ENCODE measurements around the gene RABGGTA. TPM values are rescaled to one million over a fixed set of nuclear protein-coding genes. Genes with fewer than 3 reads are reported as not detected.

Gene RABGGTA
- total and polyA plus RNA-seq, 10 of the 15 experiments (the other 5 are each of a cell fraction or from before 2014, with no cell fraction given) = 19.1 to 75.6 (median 46.9) TPM

DNA sequence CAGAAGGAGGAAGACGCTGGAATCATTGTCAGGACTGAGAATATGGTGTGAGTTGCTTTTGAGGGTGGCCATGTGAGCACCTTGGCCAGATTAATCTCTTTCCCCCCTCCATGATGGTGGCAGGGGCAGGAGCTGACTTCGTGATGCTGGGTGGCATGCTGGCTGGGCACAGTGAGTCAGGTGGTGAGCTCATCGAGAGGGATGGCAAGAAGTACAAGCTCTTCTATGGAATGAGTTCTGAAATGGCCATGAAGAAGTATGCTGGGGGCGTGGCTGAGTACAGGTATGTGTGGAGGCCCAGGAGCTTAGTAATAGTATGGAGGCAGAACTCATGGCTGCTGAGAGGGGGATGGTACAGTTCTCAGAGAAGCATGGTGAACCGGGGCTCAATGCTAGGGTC is 33.3 kb downstream of the RABGGTA start:
- BruUV-seq (replicated peaks) = no TSS peak
- Histone ChIP-seq H2AFZ (ENCODE audit: control insufficient read depth, low read depth, low read length) (no peak overlapping the region), H3K36me3 (ENCODE audit: control insufficient read depth in 2 of 2, insufficient read depth in 2 of 2, low read length in 1 of 2) (peaks cover 11 to 52% of the 10 kb centered on the region in 2 experiments), H3K4me3 (no peak overlapping the region), H3K4me1 (ENCODE audit: control insufficient read depth, insufficient read depth, low read length) (peaks cover 14% of the 10 kb centered on the region), H3K27me3 (replicated peaks in 1 of 2; ENCODE audit: control insufficient read depth in 2 of 2, insufficient read depth in 2 of 2, low read length in 1 of 2) (no peaks in the 10 kb centered on the region), H3K9me3 (replicated peaks; ENCODE audit: control insufficient read depth, insufficient read depth, low read length) (no peaks in the 10 kb centered on the region), H3K27ac (ENCODE audit: control insufficient read depth, insufficient read depth) (no peak overlapping the region), H4K20me1 (ENCODE audit: control insufficient read depth, insufficient read depth) (peaks cover 3% of the 10 kb centered on the region; the same call in 1 of the 2 replicates), H3K4me2 (ENCODE audit: control insufficient read depth, insufficient read depth) (no peak overlapping the region), H3K9ac (ENCODE audit: control insufficient read depth, insufficient read depth, low read length) (no peak overlapping the region), H3K79me2 (ENCODE audit: control insufficient read depth, insufficient read depth, low read length) (peaks cover 29% of the 10 kb centered on the region)
- TF ChIP-seq, protein P1, sequence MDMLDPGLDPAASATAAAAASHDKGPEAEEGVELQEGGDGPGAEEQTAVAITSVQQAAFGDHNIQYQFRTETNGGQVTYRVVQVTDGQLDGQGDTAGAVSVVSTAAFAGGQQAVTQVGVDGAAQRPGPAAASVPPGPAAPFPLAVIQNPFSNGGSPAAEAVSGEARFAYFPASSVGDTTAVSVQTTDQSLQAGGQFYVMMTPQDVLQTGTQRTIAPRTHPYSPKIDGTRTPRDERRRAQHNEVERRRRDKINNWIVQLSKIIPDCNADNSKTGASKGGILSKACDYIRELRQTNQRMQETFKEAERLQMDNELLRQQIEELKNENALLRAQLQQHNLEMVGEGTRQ (IDR thresholded peaks at IDR 0.05; ENCODE audit: borderline replicate concordance, low read depth, low read length) = no peak
- TF ChIP-seq ZNF622 (IDR thresholded peaks at IDR 0.05) = no peak
- TF ChIP-seq MEF2A (IDR thresholded peaks at IDR 0.05; ENCODE audit: insufficient read depth, low read depth, low read length) = no peak
- TF ChIP-seq ZNF384 (IDR thresholded peaks at IDR 0.05; ENCODE audit: borderline replicate concordance, low read depth, low read length) = no peak
- TF ChIP-seq KAT2A (conservative IDR thresholded peaks at IDR 0.05; ENCODE audit: control insufficient read depth, low read depth, low read length) = no peak
- TF ChIP-seq, protein P2, sequence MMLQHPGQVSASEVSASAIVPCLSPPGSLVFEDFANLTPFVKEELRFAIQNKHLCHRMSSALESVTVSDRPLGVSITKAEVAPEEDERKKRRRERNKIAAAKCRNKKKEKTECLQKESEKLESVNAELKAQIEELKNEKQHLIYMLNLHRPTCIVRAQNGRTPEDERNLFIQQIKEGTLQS (IDR thresholded peaks at IDR 0.05; ENCODE audit: borderline replicate concordance, extremely low read depth, low read depth, low read length) = no peak
- no peak for TF ChIP-seq RCOR1 (conservative IDR thresholded peaks at IDR 0.05; ENCODE audit: low read depth, low read length)
- TF ChIP-seq STAT1 (conservative IDR thresholded peaks at IDR 0.05) = no peak
- TF ChIP-seq STAT3 (IDR thresholded peaks at IDR 0.05; ENCODE audit: low read depth, low read length) = no peak
- TF ChIP-seq, protein P3, sequence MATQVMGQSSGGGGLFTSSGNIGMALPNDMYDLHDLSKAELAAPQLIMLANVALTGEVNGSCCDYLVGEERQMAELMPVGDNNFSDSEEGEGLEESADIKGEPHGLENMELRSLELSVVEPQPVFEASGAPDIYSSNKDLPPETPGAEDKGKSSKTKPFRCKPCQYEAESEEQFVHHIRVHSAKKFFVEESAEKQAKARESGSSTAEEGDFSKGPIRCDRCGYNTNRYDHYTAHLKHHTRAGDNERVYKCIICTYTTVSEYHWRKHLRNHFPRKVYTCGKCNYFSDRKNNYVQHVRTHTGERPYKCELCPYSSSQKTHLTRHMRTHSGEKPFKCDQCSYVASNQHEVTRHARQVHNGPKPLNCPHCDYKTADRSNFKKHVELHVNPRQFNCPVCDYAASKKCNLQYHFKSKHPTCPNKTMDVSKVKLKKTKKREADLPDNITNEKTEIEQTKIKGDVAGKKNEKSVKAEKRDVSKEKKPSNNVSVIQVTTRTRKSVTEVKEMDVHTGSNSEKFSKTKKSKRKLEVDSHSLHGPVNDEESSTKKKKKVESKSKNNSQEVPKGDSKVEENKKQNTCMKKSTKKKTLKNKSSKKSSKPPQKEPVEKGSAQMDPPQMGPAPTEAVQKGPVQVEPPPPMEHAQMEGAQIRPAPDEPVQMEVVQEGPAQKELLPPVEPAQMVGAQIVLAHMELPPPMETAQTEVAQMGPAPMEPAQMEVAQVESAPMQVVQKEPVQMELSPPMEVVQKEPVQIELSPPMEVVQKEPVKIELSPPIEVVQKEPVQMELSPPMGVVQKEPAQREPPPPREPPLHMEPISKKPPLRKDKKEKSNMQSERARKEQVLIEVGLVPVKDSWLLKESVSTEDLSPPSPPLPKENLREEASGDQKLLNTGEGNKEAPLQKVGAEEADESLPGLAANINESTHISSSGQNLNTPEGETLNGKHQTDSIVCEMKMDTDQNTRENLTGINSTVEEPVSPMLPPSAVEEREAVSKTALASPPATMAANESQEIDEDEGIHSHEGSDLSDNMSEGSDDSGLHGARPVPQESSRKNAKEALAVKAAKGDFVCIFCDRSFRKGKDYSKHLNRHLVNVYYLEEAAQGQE (IDR thresholded peaks at IDR 0.05; ENCODE audit: low read depth, low read length) = no peak
- no peak for TF ChIP-seq ETV6 (conservative IDR thresholded peaks at IDR 0.05 in 1 of 2, IDR thresholded peaks at IDR 0.05 in 1 of 2; ENCODE audit: borderline replicate concordance in 1 of 2, low read depth in 1 of 2)
- TF ChIP-seq GATAD2B (conservative IDR thresholded peaks at IDR 0.05; ENCODE audit: low read depth) = no peak
- in situ Hi-C loops (cut with MboI) = no loop called here
- POLR2A ChIA-PET = interaction anchor here (0.7 to 1.9 kb wide), 5 partner anchors 13 to 76 kb away, joined by 3 to 6 read pairs (median 3); partner anchors contain the start of genes IRF9, MDP1 and RABGGTA
- DNase-seq (ENCODE audit: low read depth, low spot score) (no peak), ATAC-seq (no peak), FAIRE-seq (no peak)
- RAD21 ChIA-PET (ENCODE audit: unreplicated experiment) = no interaction called here
- SMC1A ChIA-PET (ENCODE audit: uncharacterized antibody, unreplicated experiment) = interaction anchor here (0.7 to 1.5 kb wide), 6 partner anchors 9 to 61 kb away, joined by 3 to 4 read pairs (median 3); partner anchors contain the start of genes DHRS1, NOP9 and TM9SF1
- intact Hi-C loops (cut with micrococcal nuclease; ENCODE audit: unreplicated experiment) = no loop called here
- 76% methylated on average over 5 of the region's 5 CpGs for WGBS (ENCODE audit: insufficient coverage, insufficient replicate concordance, low lambda C conversion rate, missing lambda C conversion rate)
- CTCF ChIA-PET = interaction anchor here (1.0 to 12.3 kb wide), 4 partner anchors 60 to 95 kb away, joined by 3 to 368 read pairs (median 6); partner anchors contain the start of genes CIDEB, DHRS1 and NOP9

Measured in GM12878 (cell line).